Stimulated activated CD4-positive, alpha-beta T cell treated with anti-CD3 and anti-CD28 coated beads, Interleukin-1b, Interleukin-23, amount 100 ng/mL, for 48 hours (primary cell): ENCODE data around the gene KLHL17.

ENCODE experiments used
- DNase-seq: peaks from one replicate; pipeline ENCODE4 v3.0.0-alpha.2; 2020

The KLHL17 gene

GRCh38 chr1:923131-923990, 37.0 kb upstream of the KLHL17 start, which contains the start of gene SAMD11:
TSS of gene SAMD11 (plus strand) at chr1:923923. CDS start at chr1:924432, 509 bp downstream.
- peak; percentile 33 for DNase-seq

- no peak for DNase-seq
Measured at GRCh38 chr1:923991-924655, 36.3 kb upstream of the KLHL17 start.

GRCh38 chr1:924656-925560, 35.5 kb upstream of the KLHL17 start:
- DNase-seq, result no peak

- no peak for DNase-seq
Measured at GRCh38 chr1:925561-926421, 34.6 kb upstream of the KLHL17 start.

- DNase-seq, result no peak
Measured at GRCh38 chr1:927234-927633, 33.1 kb upstream of the KLHL17 start.

GRCh38 chr1:927748-928147, 32.6 kb upstream of the KLHL17 start:
- no peak for DNase-seq

- DNase-seq, result no peak
Measured at GRCh38 chr1:928825-929661, 31.3 kb upstream of the KLHL17 start.

GRCh38 chr1:929712-930632, 30.4 kb upstream of the KLHL17 start:
- no peak for DNase-seq

- DNase-seq, result no peak
Measured at GRCh38 chr1:930633-931138, 29.7 kb upstream of the KLHL17 start.

GRCh38 chr1:931380-932172, 28.8 kb upstream of the KLHL17 start:
- no peak for DNase-seq

GRCh38 chr1:932173-932510, 28.2 kb upstream of the KLHL17 start:
- no peak for DNase-seq

GRCh38 chr1:932776-933602, 27.4 kb upstream of the KLHL17 start:
- DNase-seq, result no peak

- DNase-seq, result no peak
Measured at GRCh38 chr1:933603-933940, 26.8 kb upstream of the KLHL17 start.

GRCh38 chr1:934991-935750, 25.2 kb upstream of the KLHL17 start:
- DNase-seq, result no peak

GRCh38 chr1:935751-936231, 24.6 kb upstream of the KLHL17 start:
- DNase-seq, result no peak

- DNase-seq, result no peak
Measured at GRCh38 chr1:936348-937264, 23.8 kb upstream of the KLHL17 start.
